Stimulated activated CD8-positive, alpha-beta memory T cell treated with anti-CD3 and anti-CD28 coated beads, Interleukin-15, amount 100 ng/mL, for 48 hours (primary cell): ENCODE measurements around the gene ZNF670.

Source experiments
- DNase-seq, 2 donors: peaks; one replicate each; pipeline ENCODE4 v3.0.0-alpha.2; 2020; ENCODE audit warnings: low read depth in 2 of 2

ZNF670 gene

DNA sequence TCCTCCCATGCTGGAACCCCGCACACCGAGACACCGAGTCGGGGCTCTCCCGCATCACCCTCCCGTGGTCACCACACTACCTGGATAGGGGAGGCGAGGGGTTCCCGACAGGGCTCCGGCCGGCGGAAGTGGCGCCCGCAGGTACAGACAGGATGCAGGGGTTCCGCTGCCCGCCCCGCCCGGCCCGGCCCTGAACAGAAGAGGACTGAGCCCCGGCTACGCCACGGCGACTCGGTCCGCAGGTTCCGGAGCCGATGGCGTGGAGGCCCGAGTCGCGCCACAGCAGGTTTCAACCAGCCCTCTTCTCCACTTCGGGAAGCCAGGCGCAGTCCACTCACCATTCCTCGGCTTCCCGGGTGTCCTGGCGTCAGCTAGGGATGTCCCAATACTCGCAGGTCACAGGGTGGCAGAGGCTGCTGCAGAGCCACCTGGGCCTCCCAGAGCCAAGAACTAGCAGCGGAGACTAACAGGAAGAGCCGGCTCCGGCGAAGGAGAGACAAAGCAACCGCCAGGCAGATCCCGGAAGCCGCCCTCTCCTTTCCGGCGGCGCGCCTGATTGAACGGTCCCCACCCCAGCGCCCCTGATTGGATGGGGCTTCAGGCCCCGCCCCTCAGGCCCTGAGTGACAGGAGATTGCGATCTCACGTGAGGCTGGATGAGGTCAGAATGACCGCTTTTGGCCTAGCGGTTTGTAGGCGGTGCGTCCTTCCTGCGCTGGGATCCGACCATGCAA lies 25.4 kb upstream of the ZNF670 start, which contains the start of gene ZNF669:
ZNF669 (minus strand) TSS at position 498 of the 733 bp plus-strand sequence; CDS start at position 341, 157 bp downstream.
- peak; percentile 88 to 91 for DNase-seq

DNA sequence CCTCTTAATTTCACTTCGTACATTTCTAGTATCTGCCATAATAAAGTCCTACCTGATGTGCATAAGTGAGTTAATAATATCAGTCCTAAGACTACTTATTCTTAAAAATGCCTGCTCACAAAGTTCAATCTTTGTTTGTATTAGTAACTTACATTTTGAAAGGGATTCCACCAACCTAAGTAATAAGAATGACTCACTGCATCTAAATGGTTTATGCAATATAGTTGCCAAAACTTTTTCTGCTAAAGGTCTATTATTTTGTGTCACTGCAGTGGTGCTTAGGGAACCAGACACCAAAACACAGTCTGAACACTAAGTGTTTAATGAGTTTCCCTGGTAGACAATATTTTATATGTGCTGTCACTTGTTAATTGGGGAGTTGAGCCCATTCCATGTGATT lies 23.8 kb upstream of the ZNF670 start:
- DNase-seq, result no peak

DNA sequence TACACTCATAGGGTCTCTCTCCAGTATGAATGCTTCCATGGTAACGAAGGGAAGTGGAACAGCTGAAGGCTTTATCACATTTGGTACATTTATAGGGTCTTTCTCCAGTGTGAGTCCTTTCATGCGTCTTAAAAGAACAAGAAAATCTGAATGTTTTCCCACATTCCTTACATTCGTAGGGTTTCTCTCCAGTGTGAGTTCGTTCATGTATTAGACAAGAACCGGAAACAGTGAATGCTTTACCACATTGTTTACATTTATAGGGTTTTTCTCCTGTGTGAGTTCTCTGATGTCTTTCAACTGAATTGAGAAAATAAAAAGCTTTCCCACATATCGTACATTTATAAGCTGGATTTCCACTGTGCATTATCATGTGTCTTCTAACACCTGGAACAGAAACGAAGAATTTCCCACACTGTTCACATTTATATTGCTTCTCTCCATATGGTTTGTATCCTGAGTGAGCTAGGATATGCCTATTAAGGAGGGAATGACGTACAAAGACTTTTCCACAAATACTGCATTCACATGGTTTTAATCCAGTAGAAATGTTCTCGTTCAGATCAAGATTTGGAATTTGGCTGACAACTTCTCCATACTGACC lies 22.2 kb upstream of the ZNF670 start:
- no peak for DNase-seq

DNA sequence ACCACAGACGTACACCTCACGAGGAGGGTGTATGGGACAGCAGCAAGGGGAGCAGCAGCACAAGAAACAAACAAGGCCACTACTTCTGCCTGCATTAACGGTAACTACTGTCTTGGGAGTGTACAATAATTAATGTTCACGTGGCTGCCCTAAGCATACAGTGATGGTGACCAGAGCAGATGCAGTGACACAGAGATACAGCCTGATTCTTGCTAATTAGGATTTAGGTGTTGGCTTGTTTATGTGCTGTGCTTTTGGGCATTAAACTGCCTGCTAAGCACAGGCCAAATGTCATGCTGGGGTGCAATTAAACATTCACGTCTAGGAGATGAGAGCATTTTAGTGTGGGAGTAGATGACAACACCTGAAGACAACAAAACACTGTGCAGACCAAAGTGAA lies 18.3 kb upstream of the ZNF670 start:
- no peak for DNase-seq

DNA sequence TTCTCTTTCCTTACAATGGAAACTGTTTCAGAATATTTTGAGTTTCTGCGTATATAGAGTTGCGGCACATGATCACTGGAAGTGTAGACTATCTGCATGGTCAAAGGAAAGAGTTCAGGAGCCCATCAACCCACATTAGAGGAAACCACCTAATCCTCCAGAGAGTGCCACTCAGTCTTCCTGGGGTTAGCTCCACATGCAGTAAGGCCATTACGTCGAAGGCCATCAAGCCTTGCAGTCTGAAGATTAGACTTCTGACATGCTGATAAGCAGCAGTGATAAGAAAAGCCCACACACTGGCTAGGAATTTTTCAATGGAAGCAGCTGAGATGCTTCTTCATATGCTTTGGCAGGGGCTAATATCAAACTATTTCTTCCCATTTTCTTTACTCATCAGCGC lies 17.9 kb upstream of the ZNF670 start:
- no peak for DNase-seq

DNA sequence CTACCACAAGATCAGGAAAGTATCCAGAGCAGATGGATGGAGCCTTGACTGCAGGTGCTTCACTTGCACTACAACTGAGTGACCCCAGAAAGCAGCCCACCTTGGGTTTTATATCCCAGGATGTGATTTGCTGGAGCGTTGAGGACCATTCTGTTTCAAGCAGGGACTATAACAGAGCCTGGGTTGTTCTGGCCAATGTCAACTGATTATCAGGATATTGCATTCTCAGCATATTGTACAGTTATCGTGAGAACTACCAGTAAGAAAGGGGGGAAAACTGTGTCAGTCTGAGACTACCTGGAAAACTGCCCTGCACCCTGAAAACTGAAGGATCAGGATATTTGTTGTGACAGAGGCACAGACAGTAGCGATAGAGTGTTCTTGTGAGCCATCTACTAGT lies 17.5 kb upstream of the ZNF670 start:
- no peak for DNase-seq

DNA sequence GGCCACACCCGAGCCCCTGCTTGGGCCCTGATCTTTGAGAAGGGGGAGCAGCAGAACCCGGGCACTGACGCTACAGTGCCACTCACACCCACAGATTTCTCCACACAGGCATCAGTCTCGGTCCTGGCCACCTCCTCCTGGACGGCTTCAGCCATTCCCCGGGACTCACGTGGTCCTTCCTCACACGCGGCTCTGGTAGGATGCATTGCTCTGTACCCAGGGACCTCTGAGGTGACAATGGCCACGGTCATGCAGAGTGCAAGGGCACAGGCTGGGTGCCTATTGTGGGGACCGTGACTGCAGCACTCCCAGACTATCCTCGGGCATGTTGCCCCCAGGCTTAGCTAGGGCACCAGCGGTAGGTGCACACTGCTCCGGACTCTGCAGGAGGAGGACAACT lies 11.8 kb upstream of the ZNF670 start:
- DNase-seq, result no peak

DNA sequence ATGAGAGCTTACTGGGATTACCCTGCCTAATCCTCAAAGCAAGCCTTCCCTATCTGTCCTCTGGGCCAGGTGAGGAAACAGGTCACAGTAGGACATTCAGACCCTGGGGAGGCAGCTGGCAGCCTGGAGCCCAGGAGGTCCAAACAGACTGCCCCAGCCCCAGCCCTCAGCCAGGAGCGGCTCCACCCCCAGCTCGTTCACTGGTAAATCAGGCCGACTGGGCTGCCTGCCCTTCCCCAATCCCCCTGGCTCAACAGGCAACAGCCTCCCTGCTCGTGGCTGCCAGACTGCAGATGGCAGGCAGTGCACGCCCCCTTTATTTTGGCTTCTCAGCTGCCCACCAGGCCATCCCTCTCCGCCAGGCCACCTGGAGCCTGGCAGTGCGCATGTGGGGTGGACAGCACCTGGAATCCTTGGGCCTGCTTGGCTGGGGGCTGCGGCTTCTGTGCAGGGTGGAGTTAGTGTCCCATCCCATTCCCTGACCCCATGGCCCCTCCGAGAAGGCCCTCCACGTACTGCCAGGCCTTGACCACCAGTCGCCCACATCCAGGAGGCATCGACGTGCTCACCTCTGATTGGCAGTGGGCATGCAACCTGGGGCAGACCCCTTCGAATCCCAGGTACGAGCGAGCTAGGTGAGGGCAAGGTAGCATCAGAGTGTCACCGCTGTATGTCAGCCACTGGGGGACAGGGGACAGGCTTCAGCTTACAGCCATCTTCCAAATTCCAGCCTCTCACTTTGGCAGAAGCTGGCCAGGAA lies 11.2 kb upstream of the ZNF670 start:
- DNase-seq, result no peak

DNA sequence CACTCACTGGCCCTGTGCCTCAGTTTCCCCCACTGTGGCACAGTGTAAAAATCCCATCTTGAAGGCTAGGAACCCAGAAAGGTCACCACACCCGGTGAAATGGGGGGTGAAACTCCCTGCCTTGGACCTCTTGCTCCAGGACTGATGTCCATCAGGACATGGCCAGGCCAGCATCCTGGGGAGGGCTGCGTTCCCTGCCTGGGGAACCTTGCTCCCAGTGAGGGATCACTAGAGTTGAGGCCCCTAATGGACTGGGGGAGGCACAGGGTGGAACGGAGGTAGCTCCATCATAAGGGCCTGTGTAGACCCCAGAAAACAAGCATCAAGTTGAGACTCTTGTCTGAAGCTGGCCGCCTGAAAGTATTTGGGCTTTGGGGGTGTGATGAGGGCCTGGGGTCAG lies 10.4 kb upstream of the ZNF670 start:
- no peak for DNase-seq

DNA sequence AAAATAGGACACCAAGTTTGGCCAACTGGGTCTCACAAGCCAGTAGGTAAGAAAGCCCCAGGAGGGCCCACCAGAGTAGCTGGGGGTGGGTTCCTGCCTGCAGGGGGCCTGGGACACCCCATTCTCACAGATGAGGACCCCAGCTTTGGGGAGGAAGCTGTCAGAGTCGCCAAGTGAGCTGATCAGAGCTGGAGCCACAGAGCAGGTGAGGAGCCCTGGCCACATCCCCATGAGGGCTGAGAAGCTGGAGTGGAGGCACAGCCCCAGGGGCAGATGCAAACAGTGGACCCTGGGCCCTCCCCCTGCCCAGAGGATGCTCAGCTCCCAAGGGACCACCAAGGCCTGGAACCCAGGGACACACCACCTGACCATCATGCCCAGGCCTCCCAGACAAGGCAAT lies 8.6 kb upstream of the ZNF670 start:
- DNase-seq, result no peak

DNA sequence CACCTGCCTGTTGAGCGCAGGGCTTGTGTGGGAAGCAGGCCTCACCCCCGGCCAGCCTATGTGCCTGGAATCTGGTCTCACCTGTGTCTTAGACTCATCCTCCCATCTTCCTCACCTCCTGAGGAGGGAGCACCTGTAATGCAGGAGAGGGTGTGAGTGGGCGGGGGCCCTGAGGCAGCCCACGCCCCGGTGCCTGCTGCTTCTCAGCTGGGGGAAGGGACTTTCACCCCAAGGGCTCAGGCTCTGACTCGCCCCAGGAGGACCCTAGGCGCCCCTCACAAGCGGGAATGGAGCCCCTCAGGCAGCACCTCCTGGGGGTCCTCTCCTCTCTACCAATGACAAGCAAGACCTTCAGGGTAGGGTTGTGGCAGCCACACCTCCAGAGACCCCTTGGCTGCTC lies 6.7 kb upstream of the ZNF670 start:
- DNase-seq, result no peak

DNA sequence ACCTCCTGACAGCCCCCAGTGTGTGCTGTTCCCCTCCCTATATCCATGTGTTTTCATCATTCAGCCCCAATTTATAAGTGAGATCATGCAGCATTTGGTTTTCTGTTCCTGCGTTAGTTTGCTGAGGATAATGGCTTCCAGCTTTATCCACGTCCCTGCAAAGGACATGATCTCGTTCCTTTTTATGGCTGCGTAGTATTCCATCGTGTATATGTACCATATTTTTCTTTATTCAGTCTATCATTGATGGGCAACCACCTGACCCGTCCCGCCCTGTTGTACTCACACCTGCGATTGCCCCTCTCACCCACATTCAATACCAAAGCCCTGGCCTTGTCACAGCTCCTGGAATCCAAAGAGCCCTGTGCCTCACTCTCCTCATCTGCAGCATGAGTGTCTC lies 6.2 kb upstream of the ZNF670 start:
- DNase-seq, result no peak

DNA sequence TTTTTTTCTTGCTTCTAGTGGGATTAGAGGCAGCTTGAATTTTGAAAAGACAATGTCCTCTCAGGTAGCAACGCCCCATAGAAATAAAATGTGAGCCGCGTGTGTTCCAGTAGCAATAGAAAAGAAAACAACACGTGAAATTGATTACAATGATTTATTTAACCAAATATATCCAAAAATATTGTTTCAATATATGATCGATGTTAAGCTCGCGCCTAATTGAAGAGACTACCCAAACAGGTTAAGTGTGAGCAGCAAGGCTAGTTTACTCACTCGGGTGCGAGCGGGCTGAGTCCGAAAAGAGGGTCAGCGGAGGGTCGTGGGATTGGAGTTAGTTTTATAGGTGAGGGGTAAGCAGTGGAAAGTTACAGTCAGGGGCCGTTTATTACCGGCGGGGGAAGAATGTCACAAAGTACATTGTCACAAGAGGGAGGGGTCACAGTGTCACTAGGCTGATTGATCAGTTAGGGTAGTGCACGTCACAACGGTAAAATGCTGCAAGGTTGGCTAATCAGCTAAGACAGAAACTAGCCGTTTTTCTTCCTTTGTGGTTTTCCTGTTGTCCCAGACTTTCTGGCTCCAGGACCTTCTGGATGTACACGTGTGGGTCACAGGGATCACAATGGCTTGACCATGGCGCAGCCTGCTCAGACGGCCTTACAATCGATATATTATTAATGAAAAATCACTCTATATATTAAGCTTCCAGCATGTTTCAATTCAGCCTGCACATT lies 697 bp upstream of the ZNF670 start:
- no peak for DNase-seq

DNA sequence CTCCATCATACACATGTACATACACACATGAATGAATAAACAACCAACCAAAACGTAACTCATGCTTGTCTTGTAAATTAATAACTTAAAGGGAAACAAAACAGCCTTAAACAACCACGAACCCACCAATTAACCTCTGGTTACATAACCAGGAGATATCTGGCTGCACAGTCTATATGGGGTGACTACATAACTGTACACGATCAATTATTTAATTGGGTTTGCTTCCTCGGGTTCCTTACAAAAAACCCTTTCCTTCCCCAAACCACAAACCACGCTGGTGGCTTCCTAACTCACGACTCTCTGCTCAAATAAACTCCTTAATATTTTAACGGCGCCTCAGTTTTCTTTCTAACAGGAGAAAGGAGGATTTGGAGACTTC lies 744 bp downstream of the ZNF670 start:
- DNase-seq, result no peak

DNA sequence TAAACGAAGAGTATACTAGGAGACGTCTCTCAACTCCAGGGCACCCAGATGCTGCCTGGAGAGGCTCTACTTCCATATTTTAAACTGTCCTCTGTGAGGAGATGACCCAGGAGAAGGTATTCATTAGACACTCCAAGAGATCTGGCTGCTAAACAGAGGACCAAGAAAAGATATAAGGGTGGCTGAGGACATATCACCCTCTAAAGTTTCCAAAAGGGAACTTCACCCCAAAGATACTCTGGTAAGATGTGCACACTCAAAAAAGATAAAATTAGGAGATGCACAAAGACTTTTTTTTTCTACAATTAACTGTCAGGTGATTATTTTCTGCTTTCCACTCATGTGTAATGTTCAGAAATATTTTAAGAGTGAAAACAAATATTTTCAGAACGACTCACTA lies 1.4 kb downstream of the ZNF670 start:
- DNase-seq, result no peak

DNA sequence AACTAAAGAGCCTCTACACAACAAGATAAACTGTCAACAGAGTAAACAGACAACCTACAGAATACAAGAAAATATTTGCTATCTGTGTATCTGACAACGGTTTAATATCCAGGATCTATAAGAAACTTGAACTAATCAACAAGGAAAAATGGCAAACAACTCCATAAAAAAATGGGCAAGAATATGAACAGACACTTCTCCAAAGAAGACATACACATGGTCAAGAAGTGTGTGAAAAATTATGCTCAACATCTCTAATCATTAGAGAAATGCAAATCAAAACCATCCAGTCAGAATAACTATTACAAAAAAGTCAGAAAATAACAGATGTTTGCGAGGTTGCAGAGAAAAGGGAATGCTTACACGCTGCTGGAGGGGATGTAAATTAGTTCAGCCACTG lies 8.0 kb downstream of the ZNF670 start:
- no peak for DNase-seq

DNA sequence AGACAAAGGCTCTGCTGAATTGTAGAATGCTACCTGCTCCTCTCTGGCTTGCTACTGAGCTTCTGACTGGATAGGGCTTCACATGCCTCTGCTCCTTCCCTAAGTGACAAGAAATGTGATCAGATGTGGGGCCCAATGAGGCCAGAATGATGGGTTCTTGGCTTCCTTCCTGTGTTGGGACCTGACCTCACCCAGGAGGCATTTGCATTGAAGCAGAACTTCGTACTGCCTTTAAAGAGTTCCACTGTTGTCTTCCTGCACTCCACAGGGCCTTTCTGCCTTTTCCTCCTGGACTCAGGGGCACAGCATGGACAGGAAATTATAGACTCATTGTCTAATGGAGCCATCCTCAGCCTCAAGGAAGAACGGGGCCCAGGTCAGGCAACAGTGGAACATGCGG lies 14.3 kb downstream of the ZNF670 start:
- no peak for DNase-seq

DNA sequence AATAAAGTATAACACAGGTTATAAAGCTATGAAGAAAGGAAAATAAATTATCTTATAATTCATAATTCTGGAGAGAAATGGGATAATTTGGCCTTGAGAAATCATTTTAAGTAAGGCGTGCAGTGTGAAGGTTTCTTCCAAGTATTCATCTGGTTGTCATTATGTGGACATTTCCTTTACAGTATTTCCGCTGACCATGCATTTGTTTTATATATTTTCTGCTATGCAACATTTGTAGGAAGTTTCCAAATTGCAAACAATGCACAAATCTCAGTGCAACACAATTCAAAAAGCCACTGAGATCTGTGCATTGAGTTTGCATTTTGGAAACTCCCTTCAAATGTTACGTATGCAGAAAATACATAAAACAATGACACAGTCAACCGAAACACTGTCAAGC lies 17.8 kb downstream of the ZNF670 start:
- no peak for DNase-seq

DNA sequence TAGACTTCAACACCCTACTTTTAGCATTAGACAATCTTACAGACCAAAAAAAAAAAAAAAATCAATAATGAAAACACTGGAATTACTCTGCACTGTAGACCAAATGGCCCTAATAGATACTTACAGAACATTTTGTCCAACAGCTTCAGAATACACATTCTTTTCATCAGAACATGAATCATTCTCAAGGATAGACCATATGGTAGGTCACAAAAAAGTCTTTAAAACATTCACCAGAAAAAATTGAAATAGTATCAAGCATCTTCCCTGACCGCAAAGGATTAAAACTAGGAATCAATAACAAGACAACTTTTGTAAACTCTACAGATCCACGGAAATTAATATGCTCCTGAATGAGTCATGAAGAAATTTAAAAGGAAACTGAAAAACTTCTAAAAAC lies 22.5 kb downstream of the ZNF670 start:
- no peak for DNase-seq

DNA sequence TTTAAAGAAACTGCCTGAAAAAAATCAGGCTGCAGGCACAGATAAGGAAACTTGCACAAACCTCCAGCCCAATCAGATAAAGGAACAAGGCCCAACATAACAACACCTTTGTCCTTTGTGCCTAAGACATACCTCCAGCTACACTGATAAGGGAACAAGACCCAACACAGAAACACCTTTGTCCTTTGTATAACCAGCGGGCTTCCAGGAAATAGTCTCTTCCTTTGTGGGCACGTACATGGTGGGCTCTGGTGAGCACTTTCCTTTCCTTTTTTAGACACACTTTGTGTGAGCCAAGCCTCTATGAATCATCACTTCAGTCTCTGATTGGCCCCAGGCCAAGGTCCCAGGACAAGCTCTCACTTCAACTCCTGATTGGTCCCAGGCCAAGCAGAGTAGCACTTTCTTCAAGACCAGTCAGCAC lies 23.6 kb downstream of the ZNF670 start:
- no peak for DNase-seq

DNA sequence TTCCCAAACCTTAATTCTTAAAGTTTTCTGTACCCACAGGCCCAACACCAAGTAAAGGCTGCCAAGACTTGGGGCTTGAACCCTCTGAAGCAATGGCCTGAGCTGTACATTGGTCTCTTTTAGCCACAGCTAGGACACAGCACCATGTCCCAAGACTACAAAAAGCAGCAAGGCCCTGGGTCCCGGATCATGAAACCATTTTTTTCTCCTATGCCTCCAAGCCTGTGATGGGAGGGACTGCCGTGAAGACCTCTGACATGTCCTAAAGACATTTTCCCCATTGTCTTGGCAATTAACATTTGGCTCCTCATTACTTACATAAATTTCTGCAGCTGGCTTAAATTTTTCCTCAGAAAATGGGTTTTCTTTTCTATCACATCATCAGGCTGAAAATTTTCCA lies 30.9 kb downstream of the ZNF670 start:
- DNase-seq, result no peak

DNA sequence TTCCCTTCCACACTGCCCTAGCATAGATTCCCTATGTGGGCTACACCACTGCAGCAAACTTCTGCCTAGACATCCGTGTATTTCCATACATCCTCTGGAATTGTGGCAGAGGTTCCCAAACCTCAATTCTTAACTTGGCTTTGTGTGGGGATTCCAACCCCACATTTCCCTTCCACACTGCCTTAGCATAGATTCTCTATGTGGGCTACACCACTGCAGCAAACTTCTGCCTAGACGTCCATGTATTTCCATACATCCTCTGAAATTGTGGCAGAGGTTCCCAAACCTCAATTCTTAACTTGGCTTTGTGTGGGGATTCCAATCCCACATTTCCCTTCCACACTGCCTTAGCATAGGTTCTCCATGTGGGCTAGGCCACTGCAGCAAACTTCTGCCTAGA lies 31.4 kb downstream of the ZNF670 start:
- DNase-seq, result no peak
